HepG2 (cell line): ENCODE measurements around the gene CRYZL1. TPM values are rescaled to one million over a fixed set of nuclear protein-coding genes. Genes with fewer than 3 reads are reported as not detected.

Experiments
- ATAC-seq: fragments of 200-7000 bp; cut with Tn5 transposase; 3 replicates; pipeline ENCODE4 v1.9.1; 2020; ENCODE audit warnings: mild to moderate bottlenecking, moderate library complexity
- BruUV-seq: library from RNA; stranded (reverse); fragments of 400-500 nt; replicated peaks from 2 replicates; lab custom pipeline; 2021; lab: Mats Ljungman, UMichigan
- CTCF ChIA-PET: fragments of 300-600 bp; formaldehyde crosslinking; extraction: SDS; loops from one replicate; lab custom pipeline; 2021; ENCODE audit warnings: low total read pairs, inconsistent platforms, low intra/inter-chr PET ratio; lab: Yijun Ruan, JAX
- POLR2A ChIA-PET: fragments of 350-600 bp; sonication (Branson Sonifier 250); formaldehyde crosslinking; loops from one replicate; lab custom pipeline; 2020; ENCODE audit warnings: antibody characterized with exemption, inconsistent platforms; lab: Yijun Ruan, JAX
- DNase-seq: peaks from one replicate; pipeline ENCODE4 v3.0.0-alpha.2; 2015; ENCODE audit warnings: low spot score
- FAIRE-seq: peaks from 3 replicates; lab custom pipeline; 2011; peaks lifted over from hg19 to GRCh38; lab: Jason Lieb, UNC
- H2AFZ ChIP-seq: one replicate; pipeline ENCODE4 v1.6.1; 2011; ENCODE audit warnings: low read length, inconsistent platforms
- H3K27ac ChIP-seq: fragments of 300-600 bp; 3 replicates; pipeline ENCODE4 v1.8.0; 2011; ENCODE audit warnings: mixed run types, mild to moderate bottlenecking, mixed read lengths, low read length, inconsistent platforms; ENCODE audit not compliant: insufficient read depth; ENCODE audit errors: extremely low read length
- H3K27me3 ChIP-seq, 2 experiments: fragments of 200-600 bp in 1 of 2; 2 replicates in 1 of 2; 3 replicates in 1 of 2; pipeline versions ENCODE4 v1.6.0 to v1.8.0; 2011; ENCODE audit warnings: low read length in 2 of 2, mild to moderate bottlenecking in 2 of 2, moderate library complexity in 2 of 2, inconsistent platforms in 1 of 2; ENCODE audit not compliant: insufficient read depth in 2 of 2, control insufficient read depth in 1 of 2
- H3K36me3 ChIP-seq, 2 experiments: fragments of 200-600 bp in 1 of 2; replicated peaks in 1 of 2; 2 replicates in 1 of 2; 3 replicates in 1 of 2; pipeline versions ENCODE4 v1.5.1 to v1.8.0; 2011; ENCODE audit warnings: low read length in 2 of 2, inconsistent platforms in 1 of 2; ENCODE audit not compliant: insufficient read depth in 2 of 2, control insufficient read depth in 1 of 2
- H3K4me1 ChIP-seq: 2 replicates; pipeline ENCODE4 v1.5.1; 2012; ENCODE audit warnings: low read length, inconsistent platforms; ENCODE audit not compliant: insufficient read depth
- H3K4me2 ChIP-seq: 2 replicates; pipeline ENCODE4 v1.6.0; 2011; ENCODE audit warnings: low read depth, low read length, inconsistent platforms
- H3K4me3 ChIP-seq, 3 experiments: fragments of 200-600 bp in 1 of 3; sonication (generic), shearing (Covaris generic) in 1 of 3; replicated peaks in 1 of 3; 2 replicates each; pipeline ENCODE4 v1.5.1; 2011 to 2016; ENCODE audit warnings: low read length in 3 of 3, inconsistent platforms in 2 of 3, low read depth in 2 of 3, mild to moderate bottlenecking in 2 of 3, control low read depth in 1 of 3, mixed read lengths in 1 of 3; ENCODE audit not compliant: insufficient read depth in 1 of 3
- H3K79me2 ChIP-seq: one replicate; pipeline ENCODE4 v1.6.1; 2011; ENCODE audit warnings: low read length, inconsistent platforms; ENCODE audit not compliant: insufficient read depth
- H3K9ac ChIP-seq: 2 replicates; pipeline ENCODE4 v1.6.0; 2011; ENCODE audit warnings: mild to moderate bottlenecking, low read depth, low read length, inconsistent platforms; ENCODE audit not compliant: insufficient read depth
- H3K9me3 ChIP-seq: 2 replicates; pipeline ENCODE4 v1.5.1; 2012; ENCODE audit warnings: mild to moderate bottlenecking, low read length
- H4K20me1 ChIP-seq: 2 replicates; pipeline ENCODE4 v1.6.0; 2011; ENCODE audit warnings: inconsistent platforms, mild to moderate bottlenecking, low read length, moderate library complexity; ENCODE audit not compliant: insufficient read depth
- SNAPC2 ChIP-seq: sonication (generic); formaldehyde crosslinking; IDR thresholded peaks from 2 replicates; pipeline ENCODE4 v1.8.1; 2022; ENCODE audit warnings: mild to moderate bottlenecking, missing genetic modification reagents
- TAF15 ChIP-seq: fragments of 200-400 bp; formaldehyde crosslinking; IDR thresholded peaks from one replicate; pipeline ENCODE4 v1.6.1; 2018; ENCODE audit warnings: mild to moderate bottlenecking, low read depth, low read length; ENCODE audit not compliant: poor library complexity, severe bottlenecking
- TOE1 ChIP-seq: sonication (generic); formaldehyde crosslinking; IDR thresholded peaks from 2 replicates; pipeline ENCODE4 v1.4.0; 2020; ENCODE audit warnings: mild to moderate bottlenecking, missing genetic modification reagents
- ZNF121 ChIP-seq: sonication (generic); formaldehyde crosslinking; IDR thresholded peaks from 2 replicates; pipeline ENCODE4 v1.5.0; 2020; ENCODE audit warnings: mild to moderate bottlenecking, missing genetic modification reagents
- ZNF883 ChIP-seq: sonication (generic); formaldehyde crosslinking; IDR thresholded peaks from 2 replicates; pipeline ENCODE4 v1.5.1; 2020; ENCODE audit warnings: mild to moderate bottlenecking, missing genetic modification reagents; ENCODE audit errors: not compliant biosample characterization
- WGBS: methylation state at CpG from one replicate; pipeline ENCODE4 v1.1.6; 2017; ENCODE audit warnings: low lambda C conversion rate; 5-methylcytosine and 5-hydroxymethylcytosine counted together
- in situ Hi-C: cut with HindIII; loops from 2 replicates; pipeline ENCODE4 v1.10.0; 2017; ENCODE audit warnings: low pct_unique_long_range_greater_than_20kb; ENCODE audit not compliant: extremely low pct_ligation_motif_present
- intact Hi-C: fragments of 100-400 bp; cut with micrococcal nuclease; formaldehyde crosslinking; loops from one replicate; pipeline ENCODE4 v1.10.0; 2022; ENCODE audit not compliant: unreplicated experiment
- polyA plus RNA-seq, 8 experiments: library from polyadenylated mRNA; depleted of rRNA in 3 of 8; stranded (reverse) in 7 of 8; unstranded in 1 of 8; fragments of >200 nt; fragmentation: Illumina TruSeq in 4 of 8; extraction: Trizol in 4 of 8; gene quantifications; 2 replicates each; pipeline versions ENCODE4 v1.2.1 to v1.2.3, GENCODE V29; 2011 to 2016; ENCODE audit warnings: low read depth in 4 of 8, missing spikeins in 1 of 8, mixed read lengths in 1 of 8; ENCODE audit not compliant: insufficient read depth in 1 of 8
- total RNA-seq, 5 experiments: library from RNA; depleted of rRNA; stranded (reverse); fragments of >200 nt; fragmentation: Illumina TruSeq; extraction: Trizol; gene quantifications; 2 replicates each; pipeline ENCODE4 v1.2.3, GENCODE V29; 2016; ENCODE audit warnings: low read depth in 1 of 5
- TF ChIP-seq, protein P1 (sequence below): sonication (generic); formaldehyde crosslinking; IDR thresholded peaks from 2 replicates; pipeline ENCODE4 v1.4.0; 2020; ENCODE audit warnings: mild to moderate bottlenecking, missing genetic modification reagents
- TF ChIP-seq, protein P2 (sequence below): sonication (generic); formaldehyde crosslinking; IDR thresholded peaks from 2 replicates; pipeline ENCODE4 v1.4.0; 2020; ENCODE audit warnings: missing genetic modification reagents, borderline replicate concordance

Gene CRYZL1
- total and polyA plus RNA-seq, 2 of the 13 experiments (the other 11 are each of a cell fraction or from before 2014, with no cell fraction given) = 20.3 to 27.7 TPM

DNA sequence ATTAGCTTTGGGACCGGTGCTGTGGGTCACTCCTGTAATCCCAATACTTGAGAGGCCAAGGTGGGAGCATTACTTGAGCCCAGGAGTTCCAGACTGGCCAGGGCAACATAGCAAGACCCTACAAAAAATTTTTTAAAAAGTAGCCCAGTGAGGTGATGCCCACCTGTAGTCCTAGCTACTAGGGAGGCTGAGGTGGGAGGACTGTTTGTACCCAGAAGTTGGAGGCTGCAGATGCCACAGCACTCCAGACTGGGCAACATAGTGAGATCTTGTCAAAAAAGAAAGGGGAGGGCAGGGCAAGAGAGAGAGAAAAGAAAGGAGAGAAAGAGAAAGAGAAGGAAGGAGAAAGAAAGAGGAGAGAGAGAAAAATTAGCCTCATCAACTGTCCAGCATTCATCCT is 7.0 kb upstream of the CRYZL1 start:
- Histone ChIP-seq H3K4me2 (no peak overlapping the region), H3K9me3 (no peaks in the 10 kb centered on the region), H3K27ac (no peak overlapping the region), H4K20me1 (0 out of 2 replicates have a peak, but pooled peaks cover 4% of the 10 kb centered on the region), H3K36me3 (no peaks in the 10 kb centered on the region), H3K27me3 (no peaks in the 10 kb centered on the region), H3K4me1 (peaks cover 43% of the 10 kb centered on the region), H3K4me3 (no peak overlapping the region), H3K9ac (no peak overlapping the region), H3K79me2 (peaks cover 87% of the 10 kb centered on the region), H2AFZ (no peak overlapping the region)
- ATAC-seq = no peak
- POLR2A ChIA-PET = no interaction called here
- TF ChIP-seq ZNF121 (0 out of 2 replicates have a peak, but pooled peaks have one; percentile 27), ZNF883 (no peak)
- CTCF ChIA-PET = no interaction called here
- BruUV-seq = no TSS peak
- no peak for FAIRE-seq
- intact Hi-C loops (loop anchor here (10.0 kb wide), 1 partner anchor 116 kb away; no protein-coding TSS in a partner anchor), in situ Hi-C loops (no loop called here)
- 92% methylated on average over 1 of the region's 1 CpG for WGBS
- DNase-seq = no peak

GRCh38 chr21:33647587-33647986 is 6.0 kb upstream of the CRYZL1 start:
- Histone ChIP-seq H2AFZ (no peak overlapping the region), H3K36me3 (no peaks in the 10 kb centered on the region), H3K4me3 (no peak overlapping the region), H3K79me2 (peaks cover 90% of the 10 kb centered on the region), H3K9ac (no peak overlapping the region), H3K27me3 (no peaks in the 10 kb centered on the region), H3K9me3 (no peaks in the 10 kb centered on the region), H3K27ac (no peak overlapping the region), H4K20me1 (0 out of 2 replicates have a peak, but pooled peaks cover 4% of the 10 kb centered on the region), H3K4me2 (no peak overlapping the region), H3K4me1 (peaks cover 43% of the 10 kb centered on the region)
- CTCF ChIA-PET = no interaction called here
- intact Hi-C loops (loop anchor here (10.0 kb wide), 1 partner anchor 117 kb away; no protein-coding TSS in a partner anchor), in situ Hi-C loops (no loop called here)
- BruUV-seq = no TSS peak
- no peak for DNase-seq
- no peak for ATAC-seq
- 94% methylated on average over 3 of the region's 3 CpGs for WGBS
- POLR2A ChIA-PET = no interaction called here
- FAIRE-seq = no peak
- TF ChIP-seq, protein P1, sequence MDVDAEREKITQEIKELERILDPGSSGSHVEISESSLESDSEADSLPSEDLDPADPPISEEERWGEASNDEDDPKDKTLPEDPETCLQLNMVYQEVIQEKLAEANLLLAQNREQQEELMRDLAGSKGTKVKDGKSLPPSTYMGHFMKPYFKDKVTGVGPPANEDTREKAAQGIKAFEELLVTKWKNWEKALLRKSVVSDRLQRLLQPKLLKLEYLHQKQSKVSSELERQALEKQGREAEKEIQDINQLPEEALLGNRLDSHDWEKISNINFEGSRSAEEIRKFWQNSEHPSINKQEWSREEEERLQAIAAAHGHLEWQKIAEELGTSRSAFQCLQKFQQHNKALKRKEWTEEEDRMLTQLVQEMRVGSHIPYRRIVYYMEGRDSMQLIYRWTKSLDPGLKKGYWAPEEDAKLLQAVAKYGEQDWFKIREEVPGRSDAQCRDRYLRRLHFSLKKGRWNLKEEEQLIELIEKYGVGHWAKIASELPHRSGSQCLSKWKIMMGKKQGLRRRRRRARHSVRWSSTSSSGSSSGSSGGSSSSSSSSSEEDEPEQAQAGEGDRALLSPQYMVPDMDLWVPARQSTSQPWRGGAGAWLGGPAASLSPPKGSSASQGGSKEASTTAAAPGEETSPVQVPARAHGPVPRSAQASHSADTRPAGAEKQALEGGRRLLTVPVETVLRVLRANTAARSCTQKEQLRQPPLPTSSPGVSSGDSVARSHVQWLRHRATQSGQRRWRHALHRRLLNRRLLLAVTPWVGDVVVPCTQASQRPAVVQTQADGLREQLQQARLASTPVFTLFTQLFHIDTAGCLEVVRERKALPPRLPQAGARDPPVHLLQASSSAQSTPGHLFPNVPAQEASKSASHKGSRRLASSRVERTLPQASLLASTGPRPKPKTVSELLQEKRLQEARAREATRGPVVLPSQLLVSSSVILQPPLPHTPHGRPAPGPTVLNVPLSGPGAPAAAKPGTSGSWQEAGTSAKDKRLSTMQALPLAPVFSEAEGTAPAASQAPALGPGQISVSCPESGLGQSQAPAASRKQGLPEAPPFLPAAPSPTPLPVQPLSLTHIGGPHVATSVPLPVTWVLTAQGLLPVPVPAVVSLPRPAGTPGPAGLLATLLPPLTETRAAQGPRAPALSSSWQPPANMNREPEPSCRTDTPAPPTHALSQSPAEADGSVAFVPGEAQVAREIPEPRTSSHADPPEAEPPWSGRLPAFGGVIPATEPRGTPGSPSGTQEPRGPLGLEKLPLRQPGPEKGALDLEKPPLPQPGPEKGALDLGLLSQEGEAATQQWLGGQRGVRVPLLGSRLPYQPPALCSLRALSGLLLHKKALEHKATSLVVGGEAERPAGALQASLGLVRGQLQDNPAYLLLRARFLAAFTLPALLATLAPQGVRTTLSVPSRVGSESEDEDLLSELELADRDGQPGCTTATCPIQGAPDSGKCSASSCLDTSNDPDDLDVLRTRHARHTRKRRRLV (CRISPR knock-in tag) = no peak
- no peak for TF ChIP-seq TAF15
- TF ChIP-seq SNAPC2 = no peak
- no peak for TF ChIP-seq TOE1 (CRISPR knock-in tag)
- TF ChIP-seq, protein P2, sequence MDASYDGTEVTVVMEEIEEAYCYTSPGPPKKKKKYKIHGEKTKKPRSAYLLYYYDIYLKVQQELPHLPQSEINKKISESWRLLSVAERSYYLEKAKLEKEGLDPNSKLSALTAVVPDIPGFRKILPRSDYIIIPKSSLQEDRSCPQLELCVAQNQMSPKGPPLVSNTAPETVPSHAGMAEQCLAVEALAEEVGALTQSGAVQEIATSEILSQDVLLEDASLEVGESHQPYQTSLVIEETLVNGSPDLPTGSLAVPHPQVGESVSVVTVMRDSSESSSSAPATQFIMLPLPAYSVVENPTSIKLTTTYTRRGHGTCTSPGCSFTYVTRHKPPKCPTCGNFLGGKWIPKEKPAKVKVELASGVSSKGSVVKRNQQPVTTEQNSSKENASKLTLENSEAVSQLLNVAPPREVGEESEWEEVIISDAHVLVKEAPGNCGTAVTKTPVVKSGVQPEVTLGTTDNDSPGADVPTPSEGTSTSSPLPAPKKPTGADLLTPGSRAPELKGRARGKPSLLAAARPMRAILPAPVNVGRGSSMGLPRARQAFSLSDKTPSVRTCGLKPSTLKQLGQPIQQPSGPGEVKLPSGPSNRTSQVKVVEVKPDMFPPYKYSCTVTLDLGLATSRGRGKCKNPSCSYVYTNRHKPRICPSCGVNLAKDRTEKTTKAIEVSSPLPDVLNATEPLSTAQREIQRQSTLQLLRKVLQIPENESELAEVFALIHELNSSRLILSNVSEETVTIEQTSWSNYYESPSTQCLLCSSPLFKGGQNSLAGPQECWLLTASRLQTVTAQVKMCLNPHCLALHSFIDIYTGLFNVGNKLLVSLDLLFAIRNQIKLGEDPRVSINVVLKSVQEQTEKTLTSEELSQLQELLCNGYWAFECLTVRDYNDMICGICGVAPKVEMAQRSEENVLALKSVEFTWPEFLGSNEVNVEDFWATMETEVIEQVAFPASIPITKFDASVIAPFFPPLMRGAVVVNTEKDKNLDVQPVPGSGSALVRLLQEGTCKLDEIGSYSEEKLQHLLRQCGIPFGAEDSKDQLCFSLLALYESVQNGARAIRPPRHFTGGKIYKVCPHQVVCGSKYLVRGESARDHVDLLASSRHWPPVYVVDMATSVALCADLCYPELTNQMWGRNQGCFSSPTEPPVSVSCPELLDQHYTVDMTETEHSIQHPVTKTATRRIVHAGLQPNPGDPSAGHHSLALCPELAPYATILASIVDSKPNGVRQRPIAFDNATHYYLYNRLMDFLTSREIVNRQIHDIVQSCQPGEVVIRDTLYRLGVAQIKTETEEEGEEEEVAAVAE (CRISPR knock-in tag) = no peak
